Occipital lobe (tissue), 2 donors: ENCODE results near the gene TBC1D7. TPM values are rescaled to one million over a fixed set of nuclear protein-coding genes. Genes with fewer than 3 reads are reported as not detected.

ENCODE experiments used
- DNase-seq: peaks from one replicate; lab custom pipeline; 2025; lab: John Stamatoyannopoulos, UW
- total RNA-seq: library from RNA; depleted of rRNA; stranded (reverse); fragments of >200 nt; gene quantifications from one replicate; pipeline ENCODE4 v1.2.3, GENCODE V29; 2014

The TBC1D7 gene
- total RNA-seq, 1 donor from 2014 or later, result 41.8 TPM

GRCh38 chr6:13294499-13295069, 33.8 kb downstream of the TBC1D7 start:
- DNase-seq, result no peak

- no peak for DNase-seq
These were observed 35.6 kb downstream of the TBC1D7 start for GRCh38 chr6:13292774-13293173.

DNA sequence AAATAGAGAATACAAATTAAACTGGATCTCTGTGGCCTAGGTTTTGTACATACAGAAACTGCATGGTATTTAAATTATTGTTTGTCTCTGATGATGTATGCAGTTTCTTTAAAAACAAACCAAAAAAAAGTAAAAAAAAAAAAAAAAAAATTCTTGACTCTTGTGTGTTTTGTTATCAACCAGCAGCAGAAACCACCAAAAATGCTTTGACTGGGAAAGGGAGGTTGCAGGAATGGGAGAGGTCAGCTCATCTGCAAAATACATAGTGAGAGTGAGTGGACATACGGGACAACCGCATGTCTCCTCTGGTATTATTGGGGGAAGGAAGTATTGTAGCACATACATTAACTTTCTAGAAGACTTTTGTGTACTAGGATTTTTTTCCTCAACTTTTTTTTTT, 38.0 kb downstream of the TBC1D7 start:
- DNase-seq, result no peak

- DNase-seq, result no peak
These were observed 38.5 kb downstream of the TBC1D7 start for GRCh38 chr6:13289789-13290318.

- no peak for DNase-seq
These were observed 39.4 kb downstream of the TBC1D7 start for GRCh38 chr6:13288969-13289391.

DNA sequence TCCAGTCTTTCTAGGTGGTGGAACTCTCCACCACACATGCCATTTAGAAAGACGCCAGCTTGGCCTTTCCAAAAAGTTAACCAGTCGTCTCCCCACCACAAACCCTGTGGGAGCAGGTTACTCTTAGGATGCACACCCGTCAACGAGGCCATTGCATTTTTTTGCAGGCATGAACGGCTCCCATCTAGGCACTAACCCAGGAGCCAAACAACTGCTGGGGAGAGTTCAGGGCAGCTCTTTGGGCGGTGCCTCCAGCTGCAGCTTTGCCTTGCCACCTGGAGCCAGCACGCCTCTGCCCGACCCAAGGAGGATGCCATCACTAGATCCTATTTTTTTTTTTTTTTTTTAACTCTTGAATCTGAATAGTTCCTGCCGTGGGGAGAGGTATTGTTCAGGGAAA, 39.9 kb downstream of the TBC1D7 start:
- DNase-seq, result no peak

DNA sequence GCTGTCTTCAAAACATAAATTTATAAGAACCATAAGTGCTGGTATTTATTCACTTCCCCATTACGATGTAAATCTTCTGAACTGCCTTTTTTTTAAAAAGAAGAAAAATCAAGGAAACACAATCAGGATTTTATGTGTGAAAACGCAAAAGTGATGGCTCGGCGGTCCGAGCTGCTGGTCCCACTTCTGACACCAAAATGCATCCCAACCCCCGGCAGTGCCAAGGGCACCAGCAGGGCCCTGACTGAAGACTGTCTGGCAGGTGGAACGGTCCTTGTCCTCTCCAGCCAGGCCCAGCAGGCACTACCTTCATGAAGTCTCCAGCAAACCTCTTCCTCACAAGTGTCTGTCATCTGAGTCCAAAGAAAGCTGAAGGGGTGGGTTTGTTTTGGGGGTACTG, 41.2 kb downstream of the TBC1D7 start:
- no peak for DNase-seq

GRCh38 chr6:13286181-13286580, 42.2 kb downstream of the TBC1D7 start:
- no peak for DNase-seq

DNA sequence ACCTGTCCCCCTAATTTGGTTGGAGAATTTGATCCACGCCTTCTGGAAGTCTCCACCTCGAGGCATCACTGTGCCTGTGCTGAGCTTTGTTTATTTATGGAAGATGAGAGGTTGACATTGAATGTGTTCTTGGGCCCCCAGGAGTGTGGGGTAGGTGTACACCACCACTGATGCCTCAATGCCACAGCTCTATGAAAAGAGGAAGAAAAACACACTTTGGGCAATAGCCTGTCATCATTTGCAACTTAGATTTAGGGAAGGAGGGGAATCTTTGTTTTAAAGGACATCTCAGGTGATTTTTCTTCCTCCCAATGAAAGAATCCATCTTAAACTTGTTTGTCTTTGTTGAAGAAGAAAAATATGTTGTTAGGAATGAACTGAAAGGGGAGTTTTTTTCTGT, 42.6 kb downstream of the TBC1D7 start:
- no peak for DNase-seq

- no peak for DNase-seq
These were observed 43.7 kb downstream of the TBC1D7 start for GRCh38 chr6:13284646-13285045.

- no peak for DNase-seq
These were observed 45.0 kb downstream of the TBC1D7 start for GRCh38 chr6:13283331-13283730.

DNA sequence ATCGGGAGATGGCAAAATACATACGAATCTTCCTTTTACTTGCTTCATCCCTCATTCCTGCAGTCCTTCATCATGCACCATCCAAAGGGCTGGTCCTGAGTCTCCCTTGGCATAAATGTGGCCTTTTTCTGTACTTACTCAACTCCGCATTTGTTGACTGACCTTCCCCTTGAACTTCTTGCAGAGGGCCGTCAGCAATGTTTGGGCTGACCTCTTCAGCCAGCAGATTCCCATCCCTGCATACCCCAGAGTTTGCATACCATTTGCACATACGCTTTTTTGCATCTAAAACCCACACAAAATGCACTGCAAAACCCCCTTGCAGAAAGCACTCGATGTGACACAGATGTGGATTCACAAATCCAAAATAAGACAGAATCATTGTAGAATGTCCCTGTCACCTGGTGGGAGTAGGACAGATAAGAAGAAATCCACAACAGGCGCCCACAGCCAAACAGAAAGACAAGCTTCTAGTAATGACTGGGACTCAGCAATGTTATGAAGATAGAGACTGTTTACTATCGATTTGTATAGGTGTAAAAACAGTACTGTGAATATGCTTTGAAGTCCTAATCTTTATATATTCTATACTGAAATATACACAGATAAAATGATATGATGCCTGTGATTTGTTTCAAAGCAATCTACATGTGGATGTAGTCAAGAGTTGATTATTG, 45.8 kb downstream of the TBC1D7 start:
- no peak for DNase-seq

DNA sequence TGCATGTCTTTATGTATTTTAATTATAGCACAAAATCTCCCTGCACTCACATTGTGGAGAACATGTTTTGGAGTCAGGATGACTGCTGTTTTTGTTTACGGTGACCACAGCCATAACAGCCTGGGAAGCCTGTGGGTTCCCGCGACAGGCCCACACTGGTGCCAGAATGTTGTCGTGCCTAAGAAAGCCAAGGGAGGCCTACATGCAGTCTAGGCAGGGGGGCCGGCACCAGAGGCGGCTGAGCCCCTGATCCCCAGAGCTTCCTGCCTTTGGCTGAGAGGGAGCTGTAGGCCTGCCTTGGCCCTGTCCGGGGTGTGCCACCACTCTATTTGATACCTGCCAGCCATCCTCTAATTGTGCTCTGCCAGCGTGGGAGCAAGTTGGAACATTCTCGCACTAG, 46.7 kb downstream of the TBC1D7 start:
- no peak for DNase-seq

GRCh38 chr6:13280254-13280653, 48.1 kb downstream of the TBC1D7 start:
- no peak for DNase-seq

DNA sequence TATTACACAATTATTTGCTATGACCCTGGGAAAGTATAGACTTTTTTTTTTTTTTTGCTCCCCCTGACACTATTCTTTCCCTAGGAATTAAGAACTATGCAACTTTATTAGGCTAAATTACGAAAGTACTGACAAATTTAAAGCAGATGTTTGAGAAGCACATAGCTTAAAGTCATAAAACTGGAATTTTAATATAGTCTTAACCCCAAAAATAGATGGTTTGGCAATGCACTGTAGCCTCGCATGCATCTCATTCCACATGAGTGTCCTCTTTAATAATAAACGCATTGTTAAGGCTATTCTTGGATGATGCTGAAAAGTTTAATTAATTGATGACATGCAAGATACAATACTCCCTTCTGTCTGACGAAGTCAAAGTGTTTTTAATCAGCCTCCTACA, 49.3 kb downstream of the TBC1D7 start:
- no peak for DNase-seq

- DNase-seq, result no peak
These were observed 50.2 kb downstream of the TBC1D7 start for GRCh38 chr6:13278164-13278563.

GRCh38 chr6:13277231-13277630, 51.1 kb downstream of the TBC1D7 start:
- no peak for DNase-seq

- DNase-seq, result no peak
These were observed 52.8 kb downstream of the TBC1D7 start for GRCh38 chr6:13275435-13275989.

DNA sequence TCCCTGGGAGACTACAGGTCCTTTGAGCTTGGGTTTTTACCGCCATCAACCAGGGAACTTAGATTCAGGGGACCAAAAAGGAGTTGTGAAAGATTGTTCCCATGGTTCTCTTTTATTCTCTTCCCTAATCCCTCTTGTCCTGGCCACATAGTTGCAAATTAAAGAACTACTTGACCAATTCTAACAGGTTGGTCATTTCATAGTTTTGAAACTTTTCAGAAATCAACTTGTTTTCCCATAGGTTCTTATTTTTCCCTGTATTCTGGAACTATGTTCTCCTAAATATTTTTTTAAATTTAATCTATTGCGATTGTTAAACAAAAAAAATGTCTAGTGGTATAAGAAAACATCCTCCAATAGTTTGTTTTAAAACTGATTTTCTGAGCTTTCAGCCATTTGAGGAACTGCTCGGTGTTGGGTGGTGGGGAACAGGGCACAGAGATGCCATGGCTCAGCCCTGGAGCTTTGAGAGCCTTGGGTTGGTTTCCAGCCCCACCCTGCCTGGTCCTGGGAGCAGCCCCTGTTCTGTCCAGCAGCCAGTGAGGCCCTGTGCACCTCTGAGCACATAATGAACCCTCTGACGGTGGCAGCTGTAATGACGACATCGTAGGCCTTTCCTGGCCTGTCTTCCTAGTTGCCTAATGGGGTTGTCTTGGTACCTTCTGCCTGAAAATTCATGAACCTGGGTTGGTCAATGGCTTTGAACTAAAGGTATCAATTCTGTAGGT, 53.5 kb downstream of the TBC1D7 start:
- no peak for DNase-seq

DNA sequence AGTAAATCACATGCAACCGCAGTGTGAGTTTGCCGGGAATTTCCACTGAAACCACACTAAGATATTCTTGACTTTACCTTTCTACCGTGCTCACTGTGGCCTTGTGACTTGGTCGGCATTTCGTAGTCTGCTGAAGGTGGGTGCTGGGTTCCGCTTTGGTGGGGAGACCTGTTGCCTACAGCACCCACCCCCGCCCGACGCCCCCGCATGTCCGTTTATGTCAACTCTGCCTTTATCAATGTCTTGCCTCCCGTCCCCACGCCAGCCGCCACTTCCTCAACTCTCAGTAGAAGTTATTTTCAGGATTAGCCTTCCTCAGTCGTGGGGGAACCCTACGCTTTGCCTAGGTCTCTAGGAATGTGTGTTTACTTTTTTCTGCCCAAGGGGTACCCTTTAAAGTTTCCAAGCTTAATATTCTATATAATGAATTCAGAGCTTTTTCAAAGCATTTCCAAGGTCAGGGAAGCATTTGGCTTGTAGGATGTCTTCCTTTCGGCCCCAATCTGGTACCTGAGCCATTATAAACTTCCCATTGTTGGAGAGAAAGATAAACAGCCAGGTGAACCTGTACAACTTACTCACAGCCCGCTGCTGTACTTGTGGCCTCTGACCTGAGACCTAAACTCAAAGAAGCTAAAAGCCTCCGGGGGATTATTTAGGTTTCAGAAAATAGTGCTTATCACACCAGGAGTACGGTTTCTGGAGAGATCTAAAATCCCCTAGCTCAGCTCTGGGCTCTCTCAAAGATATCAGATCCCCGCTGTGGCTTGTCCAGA, 54.2 kb downstream of the TBC1D7 start:
- DNase-seq, result no peak

GRCh38 chr6:13273202-13273930, 55.0 kb downstream of the TBC1D7 start:
- no peak for DNase-seq
